ENCODE data around the gene CCHCR1.

The CCHCR1 gene

GRCh38 chr6:31158863-31159855 lies 1.6 kb upstream of the CCHCR1 start:
- TF ChIP-seq, protein P1, sequence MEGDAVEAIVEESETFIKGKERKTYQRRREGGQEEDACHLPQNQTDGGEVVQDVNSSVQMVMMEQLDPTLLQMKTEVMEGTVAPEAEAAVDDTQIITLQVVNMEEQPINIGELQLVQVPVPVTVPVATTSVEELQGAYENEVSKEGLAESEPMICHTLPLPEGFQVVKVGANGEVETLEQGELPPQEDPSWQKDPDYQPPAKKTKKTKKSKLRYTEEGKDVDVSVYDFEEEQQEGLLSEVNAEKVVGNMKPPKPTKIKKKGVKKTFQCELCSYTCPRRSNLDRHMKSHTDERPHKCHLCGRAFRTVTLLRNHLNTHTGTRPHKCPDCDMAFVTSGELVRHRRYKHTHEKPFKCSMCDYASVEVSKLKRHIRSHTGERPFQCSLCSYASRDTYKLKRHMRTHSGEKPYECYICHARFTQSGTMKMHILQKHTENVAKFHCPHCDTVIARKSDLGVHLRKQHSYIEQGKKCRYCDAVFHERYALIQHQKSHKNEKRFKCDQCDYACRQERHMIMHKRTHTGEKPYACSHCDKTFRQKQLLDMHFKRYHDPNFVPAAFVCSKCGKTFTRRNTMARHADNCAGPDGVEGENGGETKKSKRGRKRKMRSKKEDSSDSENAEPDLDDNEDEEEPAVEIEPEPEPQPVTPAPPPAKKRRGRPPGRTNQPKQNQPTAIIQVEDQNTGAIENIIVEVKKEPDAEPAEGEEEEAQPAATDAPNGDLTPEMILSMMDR (conservative IDR thresholded peaks at IDR 0.05; ENCODE audit: low read depth) = peak; percentile 16
- DNase-seq (ENCODE audit: low spot score) = peak; percentile 49
- ChIA-PET POLR2A (ENCODE audit: low non-redundant PET) (no interaction called here), CTCF (interaction anchor here (0.6 to 1.3 kb wide), 3 partner anchors 33 to 1819 kb away, joined by 3 to 7 read pairs (median 4); no protein-coding TSS in a partner anchor)
- H3K27ac ChIP-seq = peak overlapping the region; percentile 82

- TF ChIP-seq, protein P1 (conservative IDR thresholded peaks at IDR 0.05; ENCODE audit: low read depth) = no peak
- ChIA-PET POLR2A (ENCODE audit: low non-redundant PET) (no interaction called here), CTCF (interaction anchor here (0.6 to 1.3 kb wide), 3 partner anchors 34 to 1820 kb away, joined by 3 to 7 read pairs (median 4); no protein-coding TSS in a partner anchor)
- H3K27ac ChIP-seq = peak within 1 kb of the TSS; percentile 82
- DNase-seq (ENCODE audit: low spot score) = peak; percentile 100
Observed at GRCh38 chr6:31158140-31158862, 699 bp upstream of the CCHCR1 start, which contains the start of gene TCF19. Gene TCF19 (plus strand): TSS chr6:31158589. CDS start chr6:31159470, 881 bp downstream.

- CTCF ChIA-PET = interaction anchor here (0.6 to 1.0 kb wide), 2 partner anchors 18 to 34 kb away, joined by 3 to 4 read pairs; partner anchors contain the start of gene PSORS1C2
- DNase-seq (ENCODE audit: low spot score) = no peak
- POLR2A ChIA-PET (ENCODE audit: low non-redundant PET) = no interaction called here
- TF ChIP-seq, protein P1 (conservative IDR thresholded peaks at IDR 0.05; ENCODE audit: low read depth) = no peak
- 0 out of 2 replicates have a peak overlapping the region, but pooled peaks have one; percentile 25 for H3K27ac ChIP-seq
Observed at GRCh38 chr6:31156641-31157040, 961 bp downstream of the CCHCR1 start.

GRCh38 chr6:31154436-31154835 lies 3.2 kb downstream of the CCHCR1 start:
- H3K27ac ChIP-seq = no peak overlapping the region
- CTCF ChIA-PET = interaction anchor here (0.6 to 0.7 kb wide), 2 partner anchors 42 to 958 kb away, joined by 3 to 4 read pairs; no protein-coding TSS in a partner anchor
- TF ChIP-seq, protein P1 (conservative IDR thresholded peaks at IDR 0.05; ENCODE audit: low read depth) = no peak
- DNase-seq (ENCODE audit: low spot score) = no peak
- POLR2A ChIA-PET (ENCODE audit: low non-redundant PET) = no interaction called here

DNA sequence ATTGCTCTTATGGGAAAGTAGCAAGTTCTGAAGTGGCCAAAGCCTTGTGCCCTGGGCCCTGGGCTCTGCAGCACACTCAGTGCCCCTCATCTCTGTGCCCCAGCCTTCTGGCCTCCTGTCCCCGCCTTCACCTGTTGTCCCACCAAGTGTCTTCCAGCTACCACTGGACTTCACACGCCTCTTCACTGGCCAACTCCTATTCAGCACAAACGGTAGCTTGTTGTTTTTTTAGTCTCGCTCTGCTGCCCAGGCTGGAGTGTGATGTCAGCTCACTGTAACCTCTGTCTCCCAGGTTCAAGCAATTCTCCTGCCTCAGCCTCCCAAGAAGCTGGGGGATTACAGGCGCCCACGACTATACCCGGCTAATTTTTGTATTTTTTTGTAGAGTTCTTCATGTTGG lies 4.8 kb downstream of the CCHCR1 start:
- no peak for DNase-seq (ENCODE audit: low spot score)
- TF ChIP-seq, protein P1 (conservative IDR thresholded peaks at IDR 0.05; ENCODE audit: low read depth) = no peak
- H3K27ac ChIP-seq = peak overlapping the region; percentile 13
- ChIA-PET CTCF (interaction anchor here (0.6 kb wide), 1 partner anchor 34 kb away, joined by 3 read pairs; no protein-coding TSS in a partner anchor), POLR2A (ENCODE audit: low non-redundant PET) (interaction anchor here (0.7 kb wide), 1 partner anchor 15 kb away, joined by 3 read pairs; no protein-coding TSS in a partner anchor)
